Measurements from ENCODE around the gene RSPH4A. TPM values are rescaled to one million over a fixed set of nuclear protein-coding genes. Genes with fewer than 3 reads are reported as not detected.
A peak's percentile ranks its signal among the peaks of the same experiment; 100 is the strongest.

Gene RSPH4A
- total and polyA plus RNA-seq, 2 of the 8 experiments (the other 6 are each of a cell fraction or from before 2014, with no cell fraction given), result 0.38 to 0.52 TPM

- TF ChIP-seq POLR2A (IDR thresholded peaks at IDR 0.05; ENCODE audit: control extremely low read depth in 1 of 2, low read depth in 2 of 2, low read length in 2 of 2) (peak; percentile 97 to 98), KDM5A (IDR thresholded peaks at IDR 0.05; ENCODE audit: low read length) (no peak; the same call in 1 of the 2 replicates)
Observed at GRCh38 chr6:116615937-116616736, at the start of gene RSPH4A (continued).

Measured in H1 (cell line).